ENCODE measurements around the gene CLCN7. TPM values are rescaled to one million over a fixed set of nuclear protein-coding genes. Genes with fewer than 3 reads are reported as not detected.

Gene CLCN7
- total RNA-seq, 4 donors from 2014 or later = 21.5 to 145 (median 57.2) TPM

DNA sequence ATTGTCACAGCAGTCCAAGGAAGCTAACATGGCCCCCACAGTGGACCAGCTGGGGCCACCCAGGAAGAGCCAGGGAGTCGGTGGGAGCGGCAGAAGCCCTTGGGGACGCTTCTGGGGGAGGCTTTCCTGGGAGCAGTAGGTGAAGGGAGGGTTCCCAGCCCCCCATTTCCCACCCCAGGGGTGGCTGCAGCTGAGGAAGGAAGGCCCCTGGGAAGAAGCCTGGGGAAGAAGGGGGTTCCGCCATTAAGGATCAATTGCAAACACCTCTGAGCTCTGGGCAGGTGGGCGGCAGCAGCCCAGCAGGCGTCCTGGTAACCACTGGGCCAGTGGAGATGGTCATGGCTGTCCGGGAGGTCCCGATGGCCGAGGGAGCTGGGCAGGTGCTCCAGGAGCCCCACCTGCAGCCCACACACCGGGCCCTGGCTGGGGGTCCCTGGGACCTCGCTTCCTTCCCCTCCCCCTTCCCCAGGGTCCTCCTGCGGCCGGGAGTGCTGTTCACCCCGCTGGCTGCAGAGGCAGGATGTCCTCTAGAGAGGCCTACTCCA lies 44.5 kb downstream of the CLCN7 start:
- Histone ChIP-seq H3K36me3 (no peaks in the 10 kb centered on the region), H3K27ac (no peak overlapping the region), H3K9me3 (no peaks in the 10 kb centered on the region), H3K4me1 (no peaks in the 10 kb centered on the region), H3K4me3 (no peak overlapping the region), H3K27me3 (no peaks in the 10 kb centered on the region)
- no peak for DNase-seq
- no peak for TF ChIP-seq POLR2A (IDR thresholded peaks at IDR 0.05)
- TF ChIP-seq CTCF (IDR thresholded peaks at IDR 0.05) = no peak
- intact Hi-C loops (cut with DNase I; ENCODE audit: low total_unique reads) = no loop called here

GRCh38 chr16:1429631-1430030 lies 45.2 kb downstream of the CLCN7 start:
- no peaks in the 10 kb centered on the region for H3K36me3 ChIP-seq
- H3K27ac ChIP-seq = no peak overlapping the region
- H3K9me3 ChIP-seq = no peaks in the 10 kb centered on the region
- H3K4me3 ChIP-seq = no peak overlapping the region
- no peaks in the 10 kb centered on the region for H3K27me3 ChIP-seq
- DNase-seq = no peak
- TF ChIP-seq CTCF (IDR thresholded peaks at IDR 0.05) (no peak), POLR2A (IDR thresholded peaks at IDR 0.05) (no peak)
- intact Hi-C loops (cut with DNase I; ENCODE audit: low total_unique reads) = no loop called here
- no peaks in the 10 kb centered on the region for H3K4me1 ChIP-seq

DNA sequence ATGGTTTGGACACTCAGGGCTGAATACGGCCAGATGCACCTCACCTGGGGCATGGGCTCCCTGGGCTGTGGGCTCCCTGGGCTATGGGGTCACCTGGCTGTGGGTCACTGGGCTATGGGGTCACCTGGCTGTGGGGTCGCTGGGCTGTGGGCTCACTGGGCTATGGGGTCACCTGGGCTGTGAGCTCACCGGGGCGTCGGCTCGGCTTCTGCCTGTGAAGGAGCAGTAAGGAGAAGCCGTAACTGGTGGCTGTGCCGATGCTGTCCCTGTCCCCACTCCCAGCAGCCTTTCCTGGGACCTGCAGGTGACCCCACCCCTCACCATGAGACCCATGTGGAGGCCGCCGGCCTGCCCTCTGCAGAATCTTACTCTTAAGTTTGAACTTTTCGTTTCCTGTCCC lies 45.8 kb downstream of the CLCN7 start:
- DNase-seq = no peak
- intact Hi-C loops (cut with DNase I; ENCODE audit: low total_unique reads) = no loop called here
- Histone ChIP-seq H3K4me1 (no peaks in the 10 kb centered on the region), H3K27me3 (no peaks in the 10 kb centered on the region), H3K4me3 (no peak overlapping the region), H3K27ac (no peak overlapping the region), H3K36me3 (no peaks in the 10 kb centered on the region), H3K9me3 (no peaks in the 10 kb centered on the region)
- TF ChIP-seq POLR2A (IDR thresholded peaks at IDR 0.05) (no peak), CTCF (IDR thresholded peaks at IDR 0.05) (no peak)

GRCh38 chr16:1428511-1428910 lies 46.3 kb downstream of the CLCN7 start:
- no peak overlapping the region for H3K4me3 ChIP-seq
- intact Hi-C loops (cut with DNase I; ENCODE audit: low total_unique reads) = no loop called here
- no peak overlapping the region for H3K27ac ChIP-seq
- H3K27me3 ChIP-seq = no peaks in the 10 kb centered on the region
- H3K4me1 ChIP-seq = no peaks in the 10 kb centered on the region
- no peak for DNase-seq
- H3K36me3 ChIP-seq = no peaks in the 10 kb centered on the region
- TF ChIP-seq POLR2A (IDR thresholded peaks at IDR 0.05) (no peak), CTCF (IDR thresholded peaks at IDR 0.05) (peak in 1 of 4 experiments; percentile 20)
- no peaks in the 10 kb centered on the region for H3K9me3 ChIP-seq

GRCh38 chr16:1427473-1428461 lies 47.1 kb downstream of the CLCN7 start:
- no peak overlapping the region for H3K4me3 ChIP-seq
- H3K4me1 ChIP-seq = no peaks in the 10 kb centered on the region
- no peak overlapping the region for H3K27ac ChIP-seq
- no peaks in the 10 kb centered on the region for H3K27me3 ChIP-seq
- no peaks in the 10 kb centered on the region for H3K36me3 ChIP-seq
- no peaks in the 10 kb centered on the region for H3K9me3 ChIP-seq
- no peak for TF ChIP-seq CTCF (IDR thresholded peaks at IDR 0.05)
- no peak for TF ChIP-seq POLR2A (IDR thresholded peaks at IDR 0.05)
- DNase-seq = no peak
- intact Hi-C loops (cut with DNase I; ENCODE audit: low total_unique reads) = no loop called here

Data from uterus (tissue), 4 donors.